AG04449 (cell line): ENCODE data around the gene NUP50.

Experiments used
- CTCF ChIA-PET: fragments of 350-600 bp; formaldehyde crosslinking; extraction: SDS; loops from one replicate; lab custom pipeline; 2021; ENCODE audit warnings: antibody characterized with exemption; lab: Yijun Ruan, JAX
- POLR2A ChIA-PET: fragments of 400-600, 350-600 bp; formaldehyde crosslinking; extraction: SDS; loops from one replicate; lab custom pipeline; 2020; ENCODE audit warnings: antibody characterized with exemption, inconsistent platforms; lab: Yijun Ruan, JAX
- DNase-seq: peaks from one replicate; pipeline ENCODE4 v3.0.0-alpha.2; 2010; ENCODE audit warnings: low read depth, low spot score
- H3K4me3 ChIP-seq: 2 replicates; pipeline ENCODE4 v1.5.1; 2011; ENCODE audit warnings: low read depth, mild to moderate bottlenecking, control low read depth, low read length
- CTCF ChIP-seq: IDR thresholded peaks from one replicate; pipeline ENCODE4 v1.5.1; 2011; ENCODE audit warnings: mild to moderate bottlenecking, moderate library complexity, low read length, control low read depth, inconsistent platforms; ENCODE audit not compliant: insufficient read depth; ENCODE audit errors: missing control alignments

Gene NUP50

DNA sequence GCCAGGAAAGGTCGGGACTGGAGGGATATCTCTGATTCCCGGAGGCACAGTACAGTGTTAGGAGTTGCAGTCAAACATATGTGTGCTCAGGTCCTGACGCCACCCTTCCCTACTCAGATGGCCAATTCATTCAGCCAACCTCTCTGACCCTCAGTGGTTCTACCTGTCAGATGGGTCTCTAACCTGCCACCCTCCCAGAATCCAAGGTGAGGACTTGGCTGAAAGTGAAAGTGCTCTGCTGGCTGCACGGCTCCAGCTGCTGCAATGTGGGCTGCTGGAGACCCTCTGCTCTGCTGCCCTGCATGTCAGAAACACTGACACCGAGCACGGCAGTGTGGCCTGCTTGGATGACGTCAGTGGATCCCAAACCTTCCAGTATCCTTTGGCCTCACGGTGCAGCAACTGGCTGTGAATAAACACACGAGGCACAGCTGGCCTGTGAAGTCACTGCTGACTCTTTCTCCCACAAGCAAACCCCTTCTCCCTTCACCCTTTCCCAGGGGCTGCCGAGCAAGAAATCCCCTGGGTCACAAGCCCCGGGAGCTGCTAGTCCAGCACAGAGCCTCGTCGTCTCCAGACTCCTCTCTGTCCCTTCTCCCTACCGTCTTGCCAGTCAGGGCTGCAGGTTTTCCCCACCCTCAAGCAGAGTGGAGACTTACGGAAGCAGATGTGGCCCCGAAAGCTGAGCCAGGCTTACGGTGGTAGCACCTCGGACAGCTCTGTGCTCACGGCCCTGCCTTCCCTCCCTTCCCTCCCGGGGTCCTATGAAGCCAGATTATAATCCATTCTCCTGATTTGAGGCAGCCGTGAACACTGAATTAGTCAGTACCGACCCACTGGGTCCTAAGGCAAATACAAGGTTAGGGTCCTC, 52.6 kb downstream of the NUP50 start:
- no peak for TF ChIP-seq CTCF
- ChIA-PET CTCF (interaction anchor here (1.5 kb wide), 1 partner anchor 120 kb away, joined by 6 read pairs; no protein-coding TSS in a partner anchor), POLR2A (no interaction called here)
- no peak overlapping the region; the same call in 1 of the 2 replicates for H3K4me3 ChIP-seq
- DNase-seq: no peak

- CTCF ChIA-PET: interaction anchor here (1.4 to 1.5 kb wide), 2 partner anchors 9 to 121 kb away, joined by 5 to 6 read pairs; no protein-coding TSS in a partner anchor
- no peak for TF ChIP-seq CTCF
- no peak for DNase-seq
- H3K4me3 ChIP-seq: no peak overlapping the region
- POLR2A ChIA-PET: no interaction called here
Observed at GRCh38 chr22:45217345-45217744, 53.6 kb downstream of the NUP50 start.

GRCh38 chr22:45217806-45218205, 54.1 kb downstream of the NUP50 start:
- no peak for TF ChIP-seq CTCF
- no peak for DNase-seq
- no peak overlapping the region for H3K4me3 ChIP-seq
- ChIA-PET POLR2A (no interaction called here), CTCF (interaction anchor here (1.4 to 1.5 kb wide), 2 partner anchors 9 to 122 kb away, joined by 5 to 6 read pairs; no protein-coding TSS in a partner anchor)

DNA sequence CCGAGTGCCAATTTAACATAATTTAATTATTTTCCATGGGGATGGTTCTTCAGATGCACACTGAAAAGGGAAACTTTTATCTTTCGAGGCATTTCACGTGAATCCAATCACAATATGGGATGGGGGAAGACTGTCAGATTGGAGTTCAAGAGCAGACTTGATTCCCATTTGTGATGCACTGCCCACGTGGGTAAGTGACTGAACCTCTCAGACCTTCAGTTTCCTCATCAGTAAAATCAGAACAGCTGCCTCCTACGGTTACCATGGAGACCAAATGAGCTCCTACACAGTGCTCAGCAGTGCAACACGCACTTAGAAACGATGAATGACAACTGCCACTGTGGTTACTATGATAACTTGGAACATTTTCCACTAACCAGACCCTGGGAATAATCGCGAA, 55.3 kb downstream of the NUP50 start:
- ChIA-PET POLR2A (no interaction called here), CTCF (interaction anchor here (1.4 kb wide), 1 partner anchor 10 kb away, joined by 5 read pairs; no protein-coding TSS in a partner anchor)
- TF ChIP-seq CTCF: no peak
- DNase-seq: no peak
- H3K4me3 ChIP-seq: no peak overlapping the region

DNA sequence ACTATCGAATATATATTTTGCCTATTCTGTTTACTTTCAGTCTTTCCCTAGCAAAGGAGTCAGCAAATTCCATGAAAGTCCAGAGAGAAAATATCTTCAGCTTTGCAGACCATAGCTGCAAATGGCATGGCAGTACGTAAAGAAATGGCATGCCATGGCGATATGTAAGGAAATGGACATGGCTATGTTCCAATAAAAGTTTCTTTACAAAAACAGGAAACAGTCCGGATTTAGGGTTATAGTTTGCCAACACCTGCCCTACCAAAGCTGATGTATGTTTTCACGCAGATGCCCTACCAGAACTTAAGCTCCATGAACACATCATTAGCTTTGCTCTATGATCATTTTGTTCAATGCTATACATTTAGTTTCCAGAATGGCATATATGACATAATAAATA, 57.5 kb downstream of the NUP50 start:
- no peak overlapping the region for H3K4me3 ChIP-seq
- DNase-seq: no peak
- no peak for TF ChIP-seq CTCF
- ChIA-PET POLR2A (no interaction called here), CTCF (interaction anchor here (0.8 to 1.3 kb wide), 3 partner anchors 8 to 113 kb away, joined by 3 to 4 read pairs (median 4); no protein-coding TSS in a partner anchor)
